Tibial artery (tissue), 4 donors: ENCODE data around the gene CEP104.

Source experiments
- DNase-seq, 2 donors: peaks; one replicate each; pipeline ENCODE4 v3.0.0-alpha.2; 2019
- H3K27ac ChIP-seq, 2 donors: fragments of 200-600 bp; sonication (generic) in 1 of 2; 1 replicate in 1 of 2; 2 replicates in 1 of 2; pipeline ENCODE4 v1.5.1; 2018 to 2019; ENCODE audit warnings: mild to moderate bottlenecking in 1 of 2
- H3K27me3 ChIP-seq, 2 donors: fragments of 200-600 bp; sonication (generic) in 1 of 2; one replicate each; pipeline versions ENCODE4 v1.5.1 to v1.6.0; 2016 to 2019
- H3K36me3 ChIP-seq, 3 donors: fragments of 200-600 bp; sonication (generic) in 2 of 3; one replicate each; pipeline ENCODE4 v1.5.1; 2016 to 2019; ENCODE audit warnings: mild to moderate bottlenecking in 2 of 3
- H3K4me1 ChIP-seq, 4 donors: fragments of 200-600 bp; sonication (generic) in 2 of 4; 1 replicate in 3 of 4; 2 replicates in 1 of 4; pipeline ENCODE4 v1.5.1; 2016 to 2019
- H3K4me3 ChIP-seq, 2 donors: fragments of 200-600 bp; sonication (generic) in 1 of 2; 1 replicate in 1 of 2; 2 replicates in 1 of 2; pipeline ENCODE4 v1.5.1; 2018 to 2019; ENCODE audit warnings: mild to moderate bottlenecking in 2 of 2
- H3K9me3 ChIP-seq, 3 donors: fragments of 200-600 bp; sonication (generic) in 1 of 3; one replicate each; pipeline ENCODE4 v1.5.1; 2016 to 2019
- intact Hi-C: fragments of 100-400 bp; cut with DNase I; formaldehyde crosslinking; loops from one replicate; pipeline ENCODE4 v1.15.0; 2023; ENCODE audit warnings: low total_unique reads
- TF ChIP-seq, protein P1 (sequence below), 2 experiments: fragments of 200-600 bp in 1 of 2; fragments of 450-650 bp in 1 of 2; IDR thresholded peaks; one replicate each; pipeline ENCODE4 v1.5.1; 2017 to 2019; ENCODE audit warnings: antibody characterized with exemption in 2 of 2, mild to moderate bottlenecking in 1 of 2, moderate library complexity in 1 of 2

CEP104 gene

DNA sequence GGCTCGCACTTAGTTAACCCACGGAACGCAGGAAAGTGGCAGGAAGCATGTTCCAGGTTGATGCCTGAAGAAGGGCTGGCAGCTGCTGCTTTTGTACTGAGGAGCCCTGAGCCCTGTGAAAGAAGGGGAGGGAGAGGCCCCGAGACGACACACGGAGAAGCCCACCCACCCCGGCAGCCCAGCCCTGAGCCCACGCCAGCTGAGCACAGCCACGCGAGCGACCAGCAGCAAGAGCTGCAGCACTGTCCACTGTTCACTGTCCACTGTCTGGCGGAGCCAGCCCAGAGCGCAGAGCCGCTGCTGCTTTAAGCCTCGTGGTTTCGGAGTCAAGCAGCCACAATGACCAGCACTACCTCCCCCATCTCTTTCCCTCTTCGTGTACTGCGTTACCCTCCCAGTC, 66.1 kb downstream of the CEP104 start:
- Histone ChIP-seq H3K36me3 (peaks cover 14 to 62% (median 37%) of the 10 kb centered on the region in 3 donors), H3K9me3 (no peaks in the 10 kb centered on the region), H3K27ac (no peak overlapping the region), H3K27me3 (no peaks in the 10 kb centered on the region), H3K4me1 (peaks cover 0 to 53% (median 34%) of the 10 kb centered on the region in 4 donors), H3K4me3 (no peak overlapping the region)
- intact Hi-C loops, result no loop called here
- TF ChIP-seq, protein P1, sequence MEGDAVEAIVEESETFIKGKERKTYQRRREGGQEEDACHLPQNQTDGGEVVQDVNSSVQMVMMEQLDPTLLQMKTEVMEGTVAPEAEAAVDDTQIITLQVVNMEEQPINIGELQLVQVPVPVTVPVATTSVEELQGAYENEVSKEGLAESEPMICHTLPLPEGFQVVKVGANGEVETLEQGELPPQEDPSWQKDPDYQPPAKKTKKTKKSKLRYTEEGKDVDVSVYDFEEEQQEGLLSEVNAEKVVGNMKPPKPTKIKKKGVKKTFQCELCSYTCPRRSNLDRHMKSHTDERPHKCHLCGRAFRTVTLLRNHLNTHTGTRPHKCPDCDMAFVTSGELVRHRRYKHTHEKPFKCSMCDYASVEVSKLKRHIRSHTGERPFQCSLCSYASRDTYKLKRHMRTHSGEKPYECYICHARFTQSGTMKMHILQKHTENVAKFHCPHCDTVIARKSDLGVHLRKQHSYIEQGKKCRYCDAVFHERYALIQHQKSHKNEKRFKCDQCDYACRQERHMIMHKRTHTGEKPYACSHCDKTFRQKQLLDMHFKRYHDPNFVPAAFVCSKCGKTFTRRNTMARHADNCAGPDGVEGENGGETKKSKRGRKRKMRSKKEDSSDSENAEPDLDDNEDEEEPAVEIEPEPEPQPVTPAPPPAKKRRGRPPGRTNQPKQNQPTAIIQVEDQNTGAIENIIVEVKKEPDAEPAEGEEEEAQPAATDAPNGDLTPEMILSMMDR (IDR thresholded peaks at IDR 0.05), result no peak
- no peak for DNase-seq

DNA sequence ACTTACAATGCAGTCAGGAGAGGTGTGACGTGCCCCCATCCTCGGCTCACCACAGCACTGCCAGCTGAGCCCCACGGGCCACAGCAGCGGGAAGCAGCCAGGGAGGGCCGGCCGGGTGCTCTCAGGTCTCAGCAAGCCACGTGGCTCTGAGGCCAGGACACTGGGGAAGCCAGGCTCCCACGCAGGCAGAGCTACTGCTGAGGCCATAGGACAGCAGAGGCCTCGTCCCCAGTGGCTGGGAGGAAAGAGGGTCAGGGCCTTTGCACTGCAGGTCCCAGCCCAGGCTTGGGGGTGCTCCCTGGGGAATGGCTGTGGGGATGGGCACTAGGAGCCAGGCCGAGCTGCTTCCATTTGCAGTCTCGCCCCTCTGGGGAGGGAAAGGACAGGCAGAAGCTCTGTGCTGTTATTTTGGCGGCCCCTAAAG, 66.5 kb downstream of the CEP104 start:
- intact Hi-C loops, result no loop called here
- TF ChIP-seq, protein P1 (IDR thresholded peaks at IDR 0.05), result no peak
- DNase-seq, result no peak
- H3K27ac ChIP-seq, result no peak overlapping the region
- no peaks in the 10 kb centered on the region for H3K9me3 ChIP-seq
- no peaks in the 10 kb centered on the region for H3K27me3 ChIP-seq
- peaks cover 0 to 49% (median 31%) of the 10 kb centered on the region in 4 donors for H3K4me1 ChIP-seq
- H3K36me3 ChIP-seq, result peaks cover 18 to 67% (median 42%) of the 10 kb centered on the region in 3 donors
- no peak overlapping the region for H3K4me3 ChIP-seq

DNA sequence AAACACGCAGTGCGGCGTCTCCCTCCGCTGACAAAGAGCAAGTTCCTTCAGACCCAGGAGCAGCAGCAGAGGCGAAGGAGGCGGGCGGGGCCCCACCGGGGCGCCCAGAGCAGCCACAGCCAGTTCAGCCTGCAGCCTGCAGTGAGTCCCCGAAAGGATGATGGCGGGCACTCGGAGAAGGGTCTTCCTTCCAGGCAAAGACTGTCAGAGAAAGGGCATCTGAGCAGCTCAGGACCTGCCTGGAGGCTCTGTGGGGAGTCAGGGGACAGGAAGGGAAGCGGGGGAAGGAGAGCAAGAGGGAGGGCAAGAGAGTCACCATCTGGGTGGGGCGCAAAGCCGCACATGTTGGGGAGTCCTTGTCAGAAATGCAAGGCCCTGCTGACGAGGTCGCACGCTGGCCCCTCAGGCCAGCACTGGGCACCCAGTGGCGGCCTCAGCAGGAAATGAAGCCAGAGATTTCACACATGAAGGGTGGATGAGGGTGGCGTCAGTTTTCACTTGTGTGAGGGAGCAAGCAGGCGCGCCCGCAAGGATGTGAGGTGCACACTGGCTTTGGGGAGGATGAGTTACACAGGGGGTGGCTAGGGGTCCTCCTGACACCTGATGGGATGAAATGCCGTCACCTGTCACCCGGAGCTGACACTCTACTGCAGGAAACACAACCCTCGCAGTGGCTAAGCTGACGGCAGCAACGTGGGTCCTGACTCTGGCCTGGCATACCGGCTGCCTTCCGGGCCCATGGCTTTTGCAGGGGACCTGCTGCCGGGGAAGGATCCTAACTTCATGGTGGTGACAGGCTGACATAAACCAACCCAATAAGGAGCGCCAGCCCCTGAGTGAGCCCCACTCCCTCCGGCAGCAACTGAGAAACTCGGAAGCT, 67.3 kb downstream of the CEP104 start:
- H3K4me1 ChIP-seq, result peaks cover 0 to 41% (median 23%) of the 10 kb centered on the region in 4 donors
- TF ChIP-seq, protein P1 (IDR thresholded peaks at IDR 0.05), result no peak
- H3K27ac ChIP-seq, result no peak overlapping the region
- H3K27me3 ChIP-seq, result no peaks in the 10 kb centered on the region
- DNase-seq, result no peak
- no peaks in the 10 kb centered on the region for H3K9me3 ChIP-seq
- H3K36me3 ChIP-seq, result peaks cover 27 to 75% (median 50%) of the 10 kb centered on the region in 3 donors
- intact Hi-C loops, result no loop called here
- no peak overlapping the region for H3K4me3 ChIP-seq

DNA sequence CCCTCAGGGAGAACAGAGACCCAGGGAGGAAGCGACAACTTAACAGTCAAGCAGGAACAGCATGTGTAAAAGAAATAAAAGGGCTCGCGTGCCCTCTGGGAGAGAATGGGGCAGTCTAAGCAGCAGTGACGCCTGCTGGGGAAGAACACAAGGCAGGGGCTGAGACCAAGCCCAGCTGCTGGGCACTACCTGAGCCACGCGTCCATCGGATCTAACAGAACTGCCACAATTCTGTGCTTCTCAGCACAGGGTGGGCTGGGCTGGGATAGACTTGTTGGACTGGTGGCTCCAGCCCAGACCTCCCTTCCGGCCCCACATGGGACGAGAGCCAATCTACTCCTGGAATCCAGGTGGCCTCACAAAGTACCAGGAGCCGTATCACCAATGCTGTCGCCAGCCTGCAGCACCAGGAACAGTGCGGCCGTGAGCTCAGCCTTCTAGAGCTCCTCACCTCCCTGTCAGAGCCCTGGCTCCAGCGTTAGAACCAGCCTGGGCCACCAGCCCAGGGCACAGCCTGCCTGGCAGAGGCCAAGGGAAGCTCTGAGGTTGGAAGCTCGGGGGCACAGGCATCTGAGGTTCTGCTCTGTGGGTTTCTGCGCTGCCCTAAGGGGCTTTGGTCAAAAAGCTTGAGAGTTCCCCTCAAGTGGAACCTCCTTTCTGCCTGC, 68.1 kb downstream of the CEP104 start:
- Histone ChIP-seq H3K4me1 (peaks cover 0 to 33% (median 15%) of the 10 kb centered on the region in 4 donors), H3K4me3 (no peak overlapping the region), H3K9me3 (no peaks in the 10 kb centered on the region), H3K36me3 (peaks cover 35 to 83% (median 58%) of the 10 kb centered on the region in 3 donors), H3K27me3 (no peaks in the 10 kb centered on the region), H3K27ac (no peak overlapping the region)
- intact Hi-C loops, result no loop called here
- DNase-seq, result no peak
- TF ChIP-seq, protein P1 (IDR thresholded peaks at IDR 0.05), result no peak

DNA sequence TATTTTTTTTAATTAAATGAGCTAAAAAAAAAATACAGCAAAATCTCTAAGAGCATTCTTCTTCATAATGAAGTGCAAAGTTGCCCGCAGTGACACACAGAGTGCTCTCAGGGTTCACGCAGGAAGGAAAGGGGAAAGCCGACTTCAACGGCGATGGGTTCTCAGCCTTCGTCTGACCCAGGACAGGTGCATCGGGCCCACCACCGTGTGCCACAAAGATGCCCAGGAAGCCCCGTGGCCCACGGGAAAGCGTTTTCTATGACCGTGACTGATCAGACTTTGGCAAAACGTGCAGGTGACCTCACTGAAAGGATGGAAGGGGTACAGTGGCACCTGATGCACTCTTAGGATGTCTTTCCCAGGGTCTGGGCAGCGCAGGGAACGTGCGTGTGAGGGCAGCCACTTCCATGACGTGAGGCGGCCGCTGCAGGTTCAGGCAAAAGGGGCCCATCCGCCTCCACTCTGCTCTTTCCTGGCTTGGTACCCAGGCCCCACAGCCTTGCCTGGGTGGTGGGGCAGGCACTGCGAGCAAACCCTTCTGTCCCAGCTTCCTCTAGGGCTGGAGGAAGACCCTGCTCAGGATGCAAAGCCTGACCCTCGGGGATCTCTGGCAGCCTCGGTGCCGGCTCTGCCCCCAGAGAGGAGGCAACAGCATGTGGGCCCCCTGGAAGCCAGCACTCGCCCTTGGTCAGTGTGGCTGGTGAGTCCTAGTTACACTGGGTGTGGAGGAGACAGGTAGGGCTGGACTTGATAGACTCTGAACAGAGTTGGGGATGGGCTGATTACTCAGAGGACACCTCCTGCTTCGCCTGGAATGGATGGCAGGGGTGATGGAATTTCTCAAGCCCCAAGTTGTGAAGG, 69.0 kb downstream of the CEP104 start:
- Histone ChIP-seq H3K9me3 (no peaks in the 10 kb centered on the region), H3K27me3 (no peaks in the 10 kb centered on the region), H3K27ac (no peak overlapping the region), H3K4me1 (peaks cover 0 to 24% (median 8%) of the 10 kb centered on the region in 4 donors), H3K4me3 (no peak overlapping the region), H3K36me3 (peaks cover 41 to 92% (median 67%) of the 10 kb centered on the region in 3 donors)
- intact Hi-C loops, result no loop called here
- no peak for DNase-seq
- TF ChIP-seq, protein P1 (IDR thresholded peaks at IDR 0.05), result no peak
